ENCODE measurements around the gene ADAMTS2.

Gene ADAMTS2

GRCh38 chr5:179135006-179135405 lies 210.3 kb downstream of the ADAMTS2 start:
- no peaks in the 10 kb centered on the region for H3K27me3 ChIP-seq (ENCODE audit: control insufficient read depth, insufficient read depth, low read length)
- H3K27ac ChIP-seq (ENCODE audit: low read length): no peak overlapping the region

GRCh38 chr5:179134511-179134910 lies 210.8 kb downstream of the ADAMTS2 start:
- Histone ChIP-seq H3K27me3 (ENCODE audit: control insufficient read depth, insufficient read depth, low read length) (no peaks in the 10 kb centered on the region), H3K4me3 (ENCODE audit: low read length) (no peak overlapping the region), H3K9ac (ENCODE audit: low read length) (no peak overlapping the region), H3K4me1 (ENCODE audit: control insufficient read depth, low read depth, low read length) (no peaks in the 10 kb centered on the region), H3K36me3 (ENCODE audit: control insufficient read depth, low read depth, low read length) (no peaks in the 10 kb centered on the region), H3K27ac (ENCODE audit: low read length) (no peak overlapping the region), H3K9me3 (ENCODE audit: control insufficient read depth, low read depth, low read length) (no peaks in the 10 kb centered on the region)

More at GRCh38 chr5:179135006-179135405, 210.3 kb downstream of the ADAMTS2 start:
- Histone ChIP-seq H3K36me3 (ENCODE audit: control insufficient read depth, low read depth, low read length) (no peaks in the 10 kb centered on the region), H3K9me3 (ENCODE audit: control insufficient read depth, low read depth, low read length) (no peaks in the 10 kb centered on the region), H3K9ac (ENCODE audit: low read length) (no peak overlapping the region), H3K4me1 (ENCODE audit: control insufficient read depth, low read depth, low read length) (no peaks in the 10 kb centered on the region), H3K4me3 (ENCODE audit: low read length) (no peak overlapping the region)

- no peaks in the 10 kb centered on the region for H3K9me3 ChIP-seq (ENCODE audit: control insufficient read depth, low read depth, low read length)
- H3K27me3 ChIP-seq (ENCODE audit: control insufficient read depth, insufficient read depth, low read length): no peaks in the 10 kb centered on the region
- no peak overlapping the region for H3K4me3 ChIP-seq (ENCODE audit: low read length)
- H3K4me1 ChIP-seq (ENCODE audit: control insufficient read depth, low read depth, low read length): no peaks in the 10 kb centered on the region
- H3K36me3 ChIP-seq (ENCODE audit: control insufficient read depth, low read depth, low read length): no peaks in the 10 kb centered on the region
- no peak overlapping the region for H3K9ac ChIP-seq (ENCODE audit: low read length)
- no peak overlapping the region for H3K27ac ChIP-seq (ENCODE audit: low read length)
Observed at GRCh38 chr5:179132586-179133355, 212.5 kb downstream of the ADAMTS2 start.

- Histone ChIP-seq H3K27ac (ENCODE audit: low read length) (no peak overlapping the region), H3K9me3 (ENCODE audit: control insufficient read depth, low read depth, low read length) (no peaks in the 10 kb centered on the region), H3K4me3 (ENCODE audit: low read length) (no peak overlapping the region), H3K9ac (ENCODE audit: low read length) (no peak overlapping the region), H3K27me3 (ENCODE audit: control insufficient read depth, insufficient read depth, low read length) (no peaks in the 10 kb centered on the region), H3K36me3 (ENCODE audit: control insufficient read depth, low read depth, low read length) (no peaks in the 10 kb centered on the region), H3K4me1 (ENCODE audit: control insufficient read depth, low read depth, low read length) (no peaks in the 10 kb centered on the region)
Observed at GRCh38 chr5:179131886-179132585, 213.2 kb downstream of the ADAMTS2 start.

- no peaks in the 10 kb centered on the region for H3K9me3 ChIP-seq (ENCODE audit: control insufficient read depth, low read depth, low read length)
- H3K27ac ChIP-seq (ENCODE audit: low read length): no peak overlapping the region
- no peaks in the 10 kb centered on the region for H3K4me1 ChIP-seq (ENCODE audit: control insufficient read depth, low read depth, low read length)
- H3K9ac ChIP-seq (ENCODE audit: low read length): no peak overlapping the region
- H3K4me3 ChIP-seq (ENCODE audit: low read length): no peak overlapping the region
- H3K27me3 ChIP-seq (ENCODE audit: control insufficient read depth, insufficient read depth, low read length): no peaks in the 10 kb centered on the region
- H3K36me3 ChIP-seq (ENCODE audit: control insufficient read depth, low read depth, low read length): no peaks in the 10 kb centered on the region
Observed at GRCh38 chr5:179131321-179131835, 213.9 kb downstream of the ADAMTS2 start.

GRCh38 chr5:179130101-179130681 lies 215.1 kb downstream of the ADAMTS2 start:
- Histone ChIP-seq H3K36me3 (ENCODE audit: control insufficient read depth, low read depth, low read length) (no peaks in the 10 kb centered on the region), H3K27ac (ENCODE audit: low read length) (no peak overlapping the region), H3K4me3 (ENCODE audit: low read length) (no peak overlapping the region), H3K9ac (ENCODE audit: low read length) (no peak overlapping the region), H3K4me1 (ENCODE audit: control insufficient read depth, low read depth, low read length) (no peaks in the 10 kb centered on the region), H3K9me3 (ENCODE audit: control insufficient read depth, low read depth, low read length) (no peaks in the 10 kb centered on the region), H3K27me3 (ENCODE audit: control insufficient read depth, insufficient read depth, low read length) (no peaks in the 10 kb centered on the region)

- Histone ChIP-seq H3K36me3 (ENCODE audit: control insufficient read depth, low read depth, low read length) (no peaks in the 10 kb centered on the region), H3K9me3 (ENCODE audit: control insufficient read depth, low read depth, low read length) (no peaks in the 10 kb centered on the region), H3K9ac (ENCODE audit: low read length) (no peak overlapping the region), H3K4me1 (ENCODE audit: control insufficient read depth, low read depth, low read length) (no peaks in the 10 kb centered on the region), H3K27me3 (ENCODE audit: control insufficient read depth, insufficient read depth, low read length) (no peaks in the 10 kb centered on the region), H3K4me3 (ENCODE audit: low read length) (no peak overlapping the region), H3K27ac (ENCODE audit: low read length) (no peak overlapping the region)
Observed at GRCh38 chr5:179129607-179130071, 215.6 kb downstream of the ADAMTS2 start.

- Histone ChIP-seq H3K9me3 (ENCODE audit: control insufficient read depth, low read depth, low read length) (no peaks in the 10 kb centered on the region), H3K4me3 (ENCODE audit: low read length) (no peak overlapping the region), H3K27me3 (ENCODE audit: control insufficient read depth, insufficient read depth, low read length) (no peaks in the 10 kb centered on the region), H3K36me3 (ENCODE audit: control insufficient read depth, low read depth, low read length) (no peaks in the 10 kb centered on the region), H3K4me1 (ENCODE audit: control insufficient read depth, low read depth, low read length) (no peaks in the 10 kb centered on the region), H3K9ac (ENCODE audit: low read length) (no peak overlapping the region), H3K27ac (ENCODE audit: low read length) (no peak overlapping the region)
Observed at GRCh38 chr5:179128976-179129375, 216.3 kb downstream of the ADAMTS2 start.

- Histone ChIP-seq H3K27ac (ENCODE audit: low read length) (no peak overlapping the region), H3K9ac (ENCODE audit: low read length) (no peak overlapping the region), H3K9me3 (ENCODE audit: control insufficient read depth, low read depth, low read length) (no peaks in the 10 kb centered on the region), H3K4me1 (ENCODE audit: control insufficient read depth, low read depth, low read length) (no peaks in the 10 kb centered on the region), H3K27me3 (ENCODE audit: control insufficient read depth, insufficient read depth, low read length) (no peaks in the 10 kb centered on the region), H3K36me3 (ENCODE audit: control insufficient read depth, low read depth, low read length) (no peaks in the 10 kb centered on the region), H3K4me3 (ENCODE audit: low read length) (no peak overlapping the region)
Observed at GRCh38 chr5:179128041-179128365, 217.3 kb downstream of the ADAMTS2 start.

GRCh38 chr5:179127136-179128040 lies 217.9 kb downstream of the ADAMTS2 start:
- no peaks in the 10 kb centered on the region for H3K9me3 ChIP-seq (ENCODE audit: control insufficient read depth, low read depth, low read length)
- no peak overlapping the region for H3K27ac ChIP-seq (ENCODE audit: low read length)
- no peaks in the 10 kb centered on the region for H3K4me1 ChIP-seq (ENCODE audit: control insufficient read depth, low read depth, low read length)
- no peaks in the 10 kb centered on the region for H3K27me3 ChIP-seq (ENCODE audit: control insufficient read depth, insufficient read depth, low read length)
- H3K36me3 ChIP-seq (ENCODE audit: control insufficient read depth, low read depth, low read length): no peaks in the 10 kb centered on the region
- no peak overlapping the region for H3K9ac ChIP-seq (ENCODE audit: low read length)
- no peak overlapping the region for H3K4me3 ChIP-seq (ENCODE audit: low read length)

GRCh38 chr5:179126506-179126991 lies 218.7 kb downstream of the ADAMTS2 start:
- no peak overlapping the region for H3K4me3 ChIP-seq (ENCODE audit: low read length)
- no peaks in the 10 kb centered on the region for H3K4me1 ChIP-seq (ENCODE audit: control insufficient read depth, low read depth, low read length)
- no peaks in the 10 kb centered on the region for H3K9me3 ChIP-seq (ENCODE audit: control insufficient read depth, low read depth, low read length)
- no peaks in the 10 kb centered on the region for H3K36me3 ChIP-seq (ENCODE audit: control insufficient read depth, low read depth, low read length)
- H3K27ac ChIP-seq (ENCODE audit: low read length): no peak overlapping the region
- no peaks in the 10 kb centered on the region for H3K27me3 ChIP-seq (ENCODE audit: control insufficient read depth, insufficient read depth, low read length)
- H3K9ac ChIP-seq (ENCODE audit: low read length): no peak overlapping the region

Measured in iPS-18a (cell line).